ENCODE data around the gene PRPH.
"Not testable (repeated sequence)": the region's sequence is repeated elsewhere in the genome, so short reads cannot be mapped to it uniquely, and the experiment has no call there.

The PRPH gene

DNA sequence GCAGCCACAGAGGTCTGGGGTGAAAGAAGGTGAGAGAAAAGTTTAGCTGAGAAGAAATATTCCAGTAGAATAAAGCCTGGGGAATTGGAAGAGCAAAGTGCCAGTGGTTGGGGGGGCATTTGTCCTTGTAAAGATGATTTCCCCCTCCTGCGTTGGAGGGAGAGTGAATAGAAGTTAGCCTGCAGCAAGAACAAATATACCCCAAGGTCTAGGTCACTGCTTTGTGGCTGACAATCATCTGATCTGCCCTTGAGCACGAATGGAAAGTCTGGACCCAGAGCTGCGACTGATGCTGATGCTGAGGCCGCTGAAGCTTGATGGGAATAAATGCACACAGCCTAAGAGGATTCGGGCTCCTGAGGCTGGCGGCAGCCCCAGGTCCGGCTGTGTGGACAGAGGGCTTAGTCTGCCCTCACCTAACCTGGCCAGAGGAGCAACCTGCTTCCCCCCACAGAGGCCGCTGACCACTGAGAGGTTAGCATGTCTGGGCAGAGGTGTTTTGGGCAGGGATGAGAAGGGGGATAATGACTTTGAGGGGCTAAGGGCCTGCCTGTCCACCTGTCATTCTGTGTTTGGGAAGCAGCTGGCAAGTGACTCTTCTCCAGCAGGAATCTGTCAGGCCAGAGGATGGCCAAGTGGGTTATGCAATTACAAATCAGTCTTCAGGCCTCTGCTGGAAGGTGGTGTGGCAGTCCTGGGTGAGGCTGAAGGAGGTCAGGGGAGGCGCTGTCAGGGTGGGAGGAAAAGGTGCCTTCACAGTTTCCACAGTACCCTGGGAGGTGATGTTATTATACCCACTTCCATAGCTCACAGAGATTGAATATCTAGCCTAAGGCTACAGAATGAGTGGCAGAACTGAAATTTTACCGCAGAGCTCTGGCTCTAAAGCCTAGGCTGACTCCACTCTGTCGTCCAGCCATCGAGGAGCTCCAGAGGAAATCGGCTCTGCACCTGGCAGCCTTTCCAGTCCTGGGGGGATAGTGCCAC, 18.4 kb upstream of the PRPH start:
- DNase-seq = no peak

DNA sequence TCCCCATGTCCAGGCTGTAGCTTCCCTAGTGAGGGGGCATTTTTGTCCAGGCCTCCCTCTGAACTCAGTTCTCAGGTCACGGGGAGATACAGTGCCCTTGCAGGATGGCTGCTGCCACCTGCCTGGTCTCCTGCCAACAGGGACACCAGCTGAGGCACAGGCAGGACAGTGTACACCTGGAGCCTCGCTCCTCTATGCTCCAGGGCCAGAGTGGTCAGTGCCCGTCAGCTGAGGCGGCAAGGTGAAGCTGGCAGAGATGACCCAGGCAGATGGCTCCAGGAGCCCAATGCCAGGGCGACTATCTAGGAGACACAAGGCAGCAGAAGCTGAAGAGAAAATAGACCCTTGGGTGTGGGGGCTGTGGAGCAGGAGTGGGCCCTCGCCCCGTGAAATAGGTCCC, 17.5 kb upstream of the PRPH start:
- no peak for DNase-seq

DNA sequence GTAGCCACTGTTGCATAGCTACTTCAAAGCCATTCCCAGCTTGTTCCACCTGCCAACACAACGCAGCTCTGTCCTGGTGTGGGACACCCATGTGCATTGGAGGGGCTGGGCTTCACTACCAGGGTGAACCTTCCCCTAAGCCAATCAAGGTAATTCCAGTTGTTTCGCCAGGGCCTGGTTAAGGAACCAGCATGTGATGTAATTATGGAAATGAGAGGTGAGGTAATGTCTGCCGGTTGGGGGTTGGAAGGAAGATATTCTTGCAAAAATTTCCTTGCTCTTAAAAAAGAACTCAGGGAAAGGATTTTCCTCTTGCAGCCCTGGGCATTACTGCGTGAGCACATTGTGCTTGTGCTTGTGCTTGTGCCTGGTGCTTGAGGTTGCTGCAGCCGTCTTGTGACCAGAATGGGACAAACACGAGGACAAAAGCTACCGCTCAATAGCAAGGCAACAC, 15.2 kb upstream of the PRPH start:
- no peak for DNase-seq

DNA sequence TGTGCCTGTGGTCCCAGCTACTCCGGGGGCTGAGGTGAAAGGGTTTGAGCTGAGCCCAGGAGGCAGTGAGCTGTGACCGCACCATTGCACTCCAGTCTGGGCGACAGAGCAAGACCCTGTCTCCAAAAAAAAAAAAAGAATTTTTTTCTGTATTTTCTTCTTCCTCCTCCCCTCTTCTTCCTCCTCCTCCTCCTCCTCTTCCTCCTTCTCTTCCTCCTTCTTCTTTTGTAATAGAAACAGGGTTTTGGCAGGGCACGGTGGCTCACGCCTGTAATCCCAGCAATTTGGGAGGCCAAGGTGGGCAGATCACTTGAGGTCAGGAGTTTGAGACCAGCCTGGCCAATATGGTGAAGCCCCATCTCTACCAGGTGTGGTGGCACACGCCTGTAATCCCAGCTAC, 14.4 kb upstream of the PRPH start:
- DNase-seq = not testable (repeated sequence)

DNA sequence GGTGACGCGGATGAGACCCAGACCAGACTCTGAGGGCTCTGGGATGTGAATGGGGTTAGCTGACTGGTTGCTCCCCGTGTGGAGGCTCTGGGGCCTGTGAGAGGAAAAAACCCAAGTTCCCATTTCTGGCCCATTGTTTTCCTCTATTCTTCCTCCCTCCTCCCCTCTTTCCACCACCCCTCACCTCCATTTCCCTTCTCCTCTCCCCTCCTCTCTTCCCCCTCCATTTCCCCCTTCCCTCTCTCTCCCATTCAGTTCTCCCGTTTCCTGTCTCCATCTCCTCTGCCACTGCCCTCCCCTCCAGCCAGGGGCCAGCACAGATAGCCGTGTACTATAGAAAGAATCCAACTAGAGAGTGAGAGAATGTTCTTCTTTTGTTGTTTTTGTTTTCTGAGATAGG, 12.6 kb upstream of the PRPH start:
- no peak for DNase-seq

DNA sequence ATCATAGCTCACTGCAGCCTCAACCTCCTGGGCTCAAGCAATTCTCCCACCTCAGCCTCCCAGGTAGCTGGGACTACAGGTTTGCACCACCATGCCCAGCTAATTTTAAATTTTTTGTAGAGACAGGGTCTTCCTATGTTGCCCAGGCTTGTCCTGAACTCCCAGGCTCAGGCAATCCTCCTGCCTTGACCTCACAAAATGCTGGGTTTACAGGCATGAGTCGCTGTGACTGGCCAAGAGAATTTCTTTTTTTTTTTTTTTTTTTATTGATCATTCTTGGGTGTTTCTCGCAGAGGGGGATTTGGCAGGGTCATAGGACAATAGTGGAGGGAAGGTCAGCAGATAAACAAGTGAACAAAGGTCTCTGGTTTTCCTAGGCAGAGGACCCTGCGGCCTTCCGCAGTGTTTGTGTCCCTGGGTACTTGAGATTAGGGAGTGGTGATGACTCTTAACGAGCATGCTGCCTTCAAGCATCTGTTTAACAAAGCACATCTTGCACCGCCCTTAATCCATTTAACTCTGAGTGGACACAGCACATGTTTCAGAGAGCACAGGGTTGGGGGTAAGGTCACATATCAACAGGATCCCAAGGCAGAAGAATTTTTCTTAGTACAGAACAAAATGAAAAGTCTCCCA, 12.1 kb upstream of the PRPH start:
- DNase-seq = not testable (repeated sequence)

DNA sequence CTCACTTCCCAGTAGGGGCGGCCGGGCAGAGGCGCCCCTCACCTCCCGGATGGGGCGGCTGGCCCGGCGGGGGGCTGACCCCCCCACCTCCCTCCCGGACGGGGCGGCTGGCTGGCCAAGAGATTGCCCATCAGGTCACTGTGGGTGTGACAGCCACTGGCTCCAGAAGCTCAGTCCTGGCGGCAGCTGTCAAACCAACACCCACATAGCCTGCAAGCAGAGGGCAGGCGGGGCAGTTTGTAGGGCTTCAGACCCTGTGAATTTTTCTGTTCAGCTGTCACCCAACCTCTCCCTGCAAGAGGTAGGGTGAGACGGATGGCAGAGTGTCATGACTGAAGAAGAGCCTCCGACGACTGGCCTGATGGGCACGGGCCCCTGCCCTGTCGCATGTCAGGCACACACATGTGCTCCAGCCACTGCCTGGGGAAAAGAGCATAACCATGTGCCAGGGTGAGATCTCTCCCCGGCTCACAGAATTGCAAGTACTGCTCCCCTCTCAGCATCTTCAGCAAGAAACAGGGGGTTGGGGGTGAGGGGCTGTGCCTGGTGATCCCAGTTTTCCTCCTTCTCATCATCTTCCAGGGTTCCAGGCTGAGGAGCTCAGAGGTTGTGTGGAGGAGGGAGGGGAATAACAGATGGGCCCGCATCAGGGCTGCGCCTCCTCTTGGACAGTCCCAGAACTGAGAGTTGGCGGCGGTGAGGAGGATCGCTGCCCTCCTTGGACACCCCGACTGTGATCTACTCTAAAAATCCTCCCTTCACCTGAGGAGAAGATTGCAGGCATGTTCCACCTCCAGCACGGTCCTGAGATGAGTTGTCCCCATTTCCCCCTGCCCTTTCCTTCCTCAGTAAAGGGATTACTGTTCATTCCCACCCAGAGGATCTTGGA, 11.2 kb upstream of the PRPH start:
- DNase-seq = no peak

DNA sequence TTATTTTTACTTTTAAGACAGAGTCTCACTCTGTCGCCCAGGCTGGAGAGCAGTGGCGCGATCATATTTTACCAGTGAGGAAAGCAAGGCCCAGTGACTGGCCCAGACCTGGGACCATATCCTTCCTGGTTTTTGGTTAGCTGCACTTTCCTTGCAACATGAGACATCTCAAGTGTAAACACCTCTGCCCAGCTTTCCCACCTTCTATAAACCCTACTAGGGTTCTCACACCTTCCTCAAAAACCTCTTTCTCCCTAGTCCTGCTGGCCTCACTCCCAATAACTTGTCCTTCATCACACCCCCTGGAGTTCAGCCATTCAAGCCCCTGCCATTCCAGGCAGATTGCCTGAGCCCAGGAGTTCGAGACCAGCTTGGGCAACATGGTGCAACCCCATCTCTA, 10.3 kb upstream of the PRPH start:
- no peak for DNase-seq

DNA sequence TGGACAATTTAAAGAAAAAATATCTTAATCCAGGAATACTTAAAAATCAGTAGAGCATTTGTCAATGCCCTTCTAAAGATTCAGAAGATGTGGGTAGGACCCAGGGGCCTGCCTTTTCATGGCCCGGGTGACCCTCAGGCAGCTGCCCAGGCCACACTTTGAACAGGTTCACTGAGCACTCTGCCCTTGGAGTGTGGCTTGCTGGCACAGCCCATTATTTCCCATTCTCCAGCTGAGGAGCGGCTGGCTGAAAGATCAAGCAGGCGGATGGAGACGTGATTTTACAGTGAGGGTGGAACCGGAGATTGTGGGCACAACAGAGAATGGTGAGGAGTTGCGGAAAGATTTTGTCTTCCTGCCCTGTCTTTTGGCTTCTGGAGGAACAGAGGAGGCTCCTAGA, 7.1 kb upstream of the PRPH start:
- DNase-seq = no peak

DNA sequence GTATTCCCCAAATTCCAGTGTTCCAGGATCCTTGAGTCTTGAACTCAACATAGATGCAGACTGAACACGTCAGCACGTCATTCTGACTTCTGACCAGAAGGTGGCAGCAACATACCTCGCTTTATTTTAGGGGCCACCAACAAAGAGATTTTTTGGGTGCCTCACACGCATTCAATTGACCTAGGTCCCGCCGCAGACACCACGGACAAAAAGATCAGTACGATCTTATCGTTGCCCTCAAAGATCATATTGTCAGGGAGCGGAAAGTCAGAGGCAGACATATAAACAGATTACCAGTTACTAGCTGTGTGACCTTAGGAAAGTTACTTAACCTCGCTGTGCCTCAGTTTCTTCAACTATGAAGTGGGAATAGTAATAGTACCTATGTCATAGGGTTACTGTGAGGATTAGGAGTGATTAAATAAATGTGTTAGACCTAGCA, 6.5 kb upstream of the PRPH start:
- peak; percentile 30 to 57 for DNase-seq

DNA sequence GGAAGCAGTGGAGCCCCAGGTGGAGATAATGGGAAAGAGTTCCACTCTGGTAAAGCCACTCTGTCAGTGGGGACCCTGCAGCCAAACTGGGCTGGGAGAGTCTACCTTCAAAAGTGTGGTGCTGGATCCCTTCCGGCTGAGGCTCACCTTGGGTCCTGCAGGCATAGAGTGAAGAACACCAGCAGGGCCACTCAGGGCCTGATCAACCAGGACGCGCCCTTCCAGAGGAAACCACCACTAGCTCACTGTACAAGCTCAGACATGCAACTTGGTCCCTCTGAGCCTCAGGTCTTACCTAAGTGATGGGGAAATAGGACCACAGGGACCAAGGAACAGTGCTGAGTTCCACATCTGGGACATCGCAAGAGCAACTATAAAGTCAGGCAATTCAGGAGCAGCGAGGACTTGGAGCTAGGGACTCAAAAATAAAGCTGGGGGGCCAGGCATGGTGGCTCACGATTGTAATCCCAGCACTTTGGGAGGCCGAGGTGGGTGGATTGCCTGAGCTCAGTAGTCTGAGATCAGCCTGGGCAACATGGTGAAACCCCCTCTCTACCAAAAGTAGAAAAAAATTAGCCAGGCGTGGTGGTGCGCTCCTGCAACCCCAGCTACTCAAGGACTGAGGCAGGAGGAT, 5.9 kb upstream of the PRPH start:
- DNase-seq = no peak

DNA sequence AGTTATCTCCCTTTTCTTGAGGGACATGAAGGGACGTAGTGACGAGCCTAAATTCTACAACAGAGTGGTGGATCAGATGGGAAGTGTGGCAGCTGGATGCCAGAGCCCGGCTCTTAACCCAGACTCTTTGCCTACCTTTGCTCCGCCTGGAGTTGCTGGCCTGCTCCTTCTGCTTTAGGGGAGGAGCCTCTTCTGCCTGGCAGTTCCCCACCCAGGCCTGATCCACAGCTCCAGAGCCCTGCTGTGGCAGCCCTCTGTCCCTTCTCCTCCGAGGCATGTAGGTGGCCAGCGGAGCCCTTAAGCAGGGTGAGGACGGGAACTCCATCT, 2.3 kb upstream of the PRPH start:
- DNase-seq = no peak

DNA sequence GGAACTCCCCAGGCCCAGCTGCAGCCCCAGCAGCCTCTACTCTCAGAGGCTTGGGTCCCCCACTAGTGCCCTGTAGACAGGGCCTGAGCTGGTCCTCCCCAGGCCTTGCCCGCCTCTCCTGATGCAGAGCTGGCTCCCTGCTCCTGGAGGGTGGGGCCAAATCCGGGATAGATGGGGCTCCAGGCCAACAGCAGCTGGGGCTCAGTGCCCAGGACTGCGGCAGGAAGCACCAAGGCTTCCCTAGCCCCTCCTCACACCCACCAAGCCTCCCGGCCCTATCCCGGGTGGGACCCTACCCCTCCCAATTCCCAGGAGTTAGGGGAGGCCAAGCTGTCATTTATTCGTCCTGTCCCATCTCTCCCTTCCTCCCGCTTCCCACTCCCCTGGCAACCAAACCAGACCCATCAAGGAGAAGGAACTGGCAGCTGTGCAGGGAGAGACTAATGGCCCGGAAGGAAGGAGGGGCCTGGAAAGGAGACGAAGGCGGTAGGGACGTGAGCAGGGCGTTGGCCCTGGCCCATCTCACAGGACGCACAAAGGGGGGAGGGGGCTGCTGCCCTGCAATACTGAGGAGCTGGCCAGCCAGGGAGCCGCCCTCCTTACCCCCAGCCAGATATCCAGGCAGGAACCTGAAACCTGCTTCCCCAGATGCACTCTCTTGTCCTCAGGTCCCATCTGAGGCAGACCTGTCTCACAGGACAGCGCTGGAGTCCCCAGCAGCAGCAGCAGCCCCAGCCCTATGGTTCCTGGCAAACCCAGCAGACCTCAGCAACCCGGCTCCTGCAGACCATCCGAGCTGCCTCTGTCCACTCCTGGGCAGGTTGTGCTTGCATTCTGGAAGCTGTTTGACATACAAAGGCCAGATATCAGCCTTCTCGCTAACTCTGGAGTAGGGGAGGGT, 1.6 kb upstream of the PRPH start:
- no peak for DNase-seq

DNA sequence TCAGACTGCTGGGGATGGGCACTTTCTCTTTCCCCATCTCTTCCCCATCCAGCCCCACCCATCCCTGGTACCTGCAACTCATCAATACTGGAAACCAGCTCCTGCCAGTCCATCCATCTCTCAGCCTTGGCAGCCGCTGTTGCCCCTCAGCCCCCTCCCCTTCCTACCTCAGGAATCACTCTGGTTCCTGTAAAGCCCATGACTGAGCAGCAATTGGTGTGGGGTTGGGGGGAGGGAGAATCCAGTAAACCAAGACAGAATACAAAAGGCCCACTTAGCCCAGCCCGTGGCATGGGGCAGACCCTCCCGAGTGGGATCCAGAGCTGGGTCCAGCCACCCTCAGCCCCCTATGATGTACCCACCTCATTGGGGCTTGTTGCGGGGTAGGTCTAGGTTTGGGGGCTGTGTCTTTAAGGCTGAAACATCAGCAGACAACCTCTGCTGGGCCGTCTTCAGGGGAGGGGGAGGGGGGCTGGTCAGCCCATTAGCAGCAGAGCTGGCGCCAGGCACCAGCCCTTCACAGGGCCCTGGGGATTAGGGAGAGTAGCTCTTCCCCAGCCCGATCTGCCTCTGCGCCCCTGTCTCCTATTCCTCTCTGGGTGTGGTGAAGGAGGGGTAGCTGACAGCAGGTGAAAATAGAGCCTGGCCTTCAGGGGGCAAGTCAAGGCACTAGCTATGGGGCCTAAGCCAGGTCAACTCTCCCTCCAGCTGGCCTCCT, 702 bp upstream of the PRPH start:
- DNase-seq = no peak

DNA sequence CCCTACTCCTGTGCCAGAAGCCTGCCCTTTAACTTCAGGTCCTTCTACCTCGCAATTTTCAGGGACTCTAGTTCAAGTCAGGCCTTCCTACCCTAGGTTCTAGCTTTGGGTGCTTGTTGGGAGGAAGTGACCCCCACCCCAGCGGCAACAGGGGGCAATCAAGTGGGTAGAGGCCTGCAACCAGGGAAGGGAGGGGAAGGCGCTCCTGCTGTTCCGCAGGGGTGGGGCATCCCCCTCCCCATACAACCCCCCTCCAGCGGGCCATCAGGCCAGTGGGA, 204 bp upstream of the PRPH start:
- no peak for DNase-seq

DNA sequence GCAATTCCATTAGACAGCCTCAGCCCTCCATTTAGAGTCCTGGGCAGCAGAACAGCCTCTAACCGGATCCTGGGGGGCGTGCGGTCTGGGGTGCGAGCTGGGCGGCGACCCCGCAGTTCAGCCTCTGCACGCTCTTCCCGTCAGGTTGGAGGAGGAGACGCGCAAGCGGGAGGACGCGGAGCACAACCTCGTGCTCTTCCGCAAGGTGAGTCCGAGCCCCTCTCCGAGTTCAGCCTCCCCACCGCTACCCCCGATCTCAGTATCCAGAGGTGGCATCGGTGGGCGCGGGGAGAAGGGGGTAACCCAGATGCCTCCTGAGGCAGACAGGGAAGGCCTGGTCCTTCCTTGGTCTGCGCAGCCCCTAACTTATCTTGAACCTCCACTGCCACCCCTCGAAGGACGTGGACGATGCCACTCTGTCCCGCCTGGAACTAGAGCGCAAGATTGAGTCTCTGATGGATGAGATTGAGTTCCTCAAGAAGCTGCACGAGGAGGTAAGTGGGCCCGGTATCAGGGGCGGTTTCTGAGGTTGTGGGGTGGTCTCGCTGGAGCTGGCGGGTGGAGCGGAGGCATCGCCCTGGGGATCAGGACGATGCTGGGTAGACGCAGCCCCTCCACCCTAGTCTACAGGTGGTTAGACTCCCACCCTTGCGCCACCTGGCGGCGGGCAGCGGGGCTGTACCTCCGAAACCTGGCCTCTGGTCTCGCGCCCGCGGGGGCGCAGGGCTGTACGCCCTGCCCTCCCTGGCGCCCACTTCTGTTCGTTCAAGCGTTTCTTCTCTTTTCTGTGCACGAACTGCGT, 1.3 kb downstream of the PRPH start:
- DNase-seq = peak; percentile 14 to 18

DNA sequence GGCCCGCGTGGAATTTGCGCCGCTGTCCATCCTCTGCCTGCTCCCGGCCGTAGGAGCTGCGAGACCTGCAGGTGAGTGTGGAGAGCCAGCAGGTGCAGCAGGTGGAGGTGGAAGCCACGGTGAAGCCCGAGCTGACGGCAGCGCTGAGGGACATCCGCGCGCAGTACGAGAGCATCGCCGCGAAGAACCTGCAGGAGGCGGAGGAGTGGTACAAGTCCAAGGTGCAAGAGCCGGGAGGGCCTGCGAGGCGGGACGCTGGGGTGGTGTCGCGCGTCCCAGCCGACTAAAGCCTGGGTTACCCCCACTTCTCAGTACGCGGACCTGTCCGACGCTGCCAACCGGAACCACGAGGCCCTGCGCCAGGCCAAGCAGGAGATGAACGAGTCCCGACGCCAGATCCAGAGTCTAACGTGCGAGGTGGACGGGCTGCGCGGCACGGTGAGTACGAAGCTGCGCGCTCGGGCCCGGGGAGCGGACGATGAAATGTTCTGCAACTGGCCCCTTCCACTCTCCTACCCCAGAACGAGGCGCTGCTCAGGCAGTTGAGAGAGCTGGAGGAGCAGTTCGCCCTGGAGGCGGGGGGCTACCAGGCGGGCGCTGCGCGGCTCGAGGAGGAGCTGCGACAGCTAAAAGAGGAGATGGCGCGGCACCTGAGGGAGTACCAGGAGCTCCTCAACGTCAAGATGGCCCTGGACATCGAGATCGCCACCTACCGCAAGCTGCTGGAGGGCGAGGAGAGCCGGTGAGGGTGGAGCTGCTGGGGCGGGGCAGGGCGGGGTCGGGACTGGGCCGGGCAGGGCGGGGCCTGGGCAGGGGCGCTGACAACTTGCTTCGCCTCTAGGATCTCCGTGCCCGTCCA, 2.1 kb downstream of the PRPH start:
- no peak for DNase-seq

DNA sequence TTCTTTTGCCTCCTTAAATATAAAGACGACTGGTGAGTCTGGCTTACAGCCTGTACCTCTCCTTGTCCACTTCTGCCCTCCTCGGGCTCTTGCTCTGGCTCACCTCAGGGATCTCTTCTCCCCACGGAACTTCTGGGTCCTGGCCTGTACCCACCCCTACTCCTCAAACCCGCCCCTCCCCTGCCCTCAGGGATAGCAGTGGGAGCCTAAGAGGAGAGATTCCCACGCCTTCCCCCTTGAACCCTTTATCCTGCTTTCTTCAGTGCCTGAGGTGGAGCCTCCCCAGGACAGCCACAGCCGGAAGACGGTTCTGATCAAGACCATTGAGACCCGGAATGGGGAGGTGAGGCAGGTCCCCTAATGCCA, 2.7 kb downstream of the PRPH start:
- no peak for DNase-seq

DNA sequence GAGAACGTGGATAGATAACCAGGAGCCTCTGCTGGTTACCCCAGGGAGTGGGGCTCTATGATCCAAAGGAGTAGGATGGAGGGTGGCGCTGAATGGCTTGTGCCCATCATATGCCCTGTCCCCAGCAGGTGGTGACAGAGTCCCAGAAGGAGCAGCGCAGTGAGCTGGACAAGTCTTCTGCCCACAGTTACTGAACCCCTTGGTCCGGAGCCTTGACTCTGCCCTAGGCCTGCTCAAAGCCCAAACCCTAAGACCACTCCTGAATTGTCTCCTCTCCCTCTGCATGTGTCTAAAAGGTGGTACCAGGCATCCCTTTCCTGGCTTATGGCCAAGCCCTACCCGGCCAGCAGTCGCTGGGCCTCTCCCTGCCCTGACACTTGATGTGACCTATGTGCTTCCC, 3.2 kb downstream of the PRPH start:
- peak in 1 of 2 experiments; percentile 20 for DNase-seq

DNA sequence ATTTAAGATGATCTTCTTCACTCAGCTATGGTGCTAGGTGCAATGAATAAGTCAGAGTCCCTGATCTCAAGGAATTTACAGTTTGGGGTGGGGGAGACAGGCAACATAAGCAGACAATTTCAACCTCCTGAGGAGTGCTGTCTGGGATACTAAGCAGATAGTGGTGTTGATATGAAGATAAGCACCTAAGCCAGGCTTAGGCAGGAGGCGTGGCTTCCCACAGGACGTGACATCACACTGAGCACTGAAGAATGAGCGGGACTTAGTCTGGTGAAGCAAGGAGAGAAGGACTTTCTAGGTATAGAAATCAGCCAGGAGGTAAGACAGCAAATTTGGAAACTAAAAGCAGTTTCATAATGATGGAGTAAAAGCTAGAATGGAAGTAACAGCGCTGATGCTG, 6.8 kb downstream of the PRPH start:
- DNase-seq = no peak
